Measurements from ENCODE around the gene POLN.
A peak's percentile ranks its signal among the peaks of the same experiment; 100 is the strongest.

The POLN gene

GRCh38 chr4:2058264-2059045, 183.5 kb downstream of the POLN start:
- no peak for DNase-seq (ENCODE audit: low read depth)

- no peak for DNase-seq (ENCODE audit: low read depth)
Measured at GRCh38 chr4:2057382-2058065, 184.4 kb downstream of the POLN start.

- DNase-seq (ENCODE audit: low read depth) = no peak
Measured at GRCh38 chr4:2054217-2054616, 187.7 kb downstream of the POLN start.

- no peak for DNase-seq (ENCODE audit: low read depth)
Measured at GRCh38 chr4:2051086-2051485, 190.8 kb downstream of the POLN start.

GRCh38 chr4:2049811-2050210, 192.1 kb downstream of the POLN start:
- DNase-seq (ENCODE audit: low read depth) = no peak

- DNase-seq (ENCODE audit: low read depth) = no peak
Measured at GRCh38 chr4:2049381-2049780, 192.5 kb downstream of the POLN start.

GRCh38 chr4:2048831-2049230, 193.1 kb downstream of the POLN start:
- no peak for DNase-seq (ENCODE audit: low read depth)

- no peak for DNase-seq (ENCODE audit: low read depth)
Measured at GRCh38 chr4:2047781-2048581, 193.9 kb downstream of the POLN start.

- DNase-seq (ENCODE audit: low read depth) = no peak
Measured at GRCh38 chr4:2047031-2047660, 194.8 kb downstream of the POLN start.

GRCh38 chr4:2046031-2046961, 195.6 kb downstream of the POLN start:
- no peak for DNase-seq (ENCODE audit: low read depth)

- no peak for DNase-seq (ENCODE audit: low read depth)
Measured at GRCh38 chr4:2045518-2045951, 196.4 kb downstream of the POLN start.

- DNase-seq (ENCODE audit: low read depth) = no peak
Measured at GRCh38 chr4:2044542-2045517, 197.1 kb downstream of the POLN start.

GRCh38 chr4:2044119-2044485, 197.8 kb downstream of the POLN start:
- DNase-seq (ENCODE audit: low read depth) = no peak

GRCh38 chr4:2043396-2044118, 198.4 kb downstream of the POLN start:
- no peak for DNase-seq (ENCODE audit: low read depth)

GRCh38 chr4:2042947-2043395, 198.9 kb downstream of the POLN start:
- DNase-seq (ENCODE audit: low read depth) = no peak

- DNase-seq (ENCODE audit: low read depth) = no peak
Measured at GRCh38 chr4:2042204-2042946, 199.5 kb downstream of the POLN start.

GRCh38 chr4:2041239-2042130, 200.4 kb downstream of the POLN start:
- DNase-seq (ENCODE audit: low read depth) = peak; percentile 5

Measured in non-pigmented ciliary epithelial cell (primary cell).